Kidney (tissue), 14 donors: ENCODE results near the gene SLC6A17. TPM values are rescaled to one million over a fixed set of nuclear protein-coding genes. Genes with fewer than 3 reads are reported as not detected.

ENCODE experiments used
- DNase-seq, 5 donors: peaks; one replicate each; pipeline ENCODE4 v3.0.0-alpha.2; 2013 to 2020
- FAIRE-seq: peaks from 2 replicates; lab custom pipeline; 2012; peaks lifted over from hg19 to GRCh38; lab: Jason Lieb, UNC
- H3K27ac ChIP-seq, 2 donors: one replicate each; pipeline ENCODE4 v1.7.0; 2013; ENCODE audit warnings: low read depth in 2 of 2, low read length in 2 of 2, inconsistent platforms in 1 of 2
- H3K27me3 ChIP-seq: one replicate; pipeline ENCODE4 v1.7.1; 2013; ENCODE audit warnings: low read length, inconsistent platforms; ENCODE audit not compliant: control insufficient read depth, insufficient read depth
- H3K36me3 ChIP-seq, 3 donors: one replicate each; pipeline versions ENCODE4 v1.7.0 to v1.7.1; 2013; ENCODE audit warnings: low read length in 3 of 3, control low read depth in 1 of 3, inconsistent platforms in 1 of 3; ENCODE audit not compliant: insufficient read depth in 3 of 3, control insufficient read depth in 2 of 3
- H3K4me1 ChIP-seq, 3 donors: one replicate each; pipeline versions ENCODE4 v1.7.0 to v1.7.1; 2013; ENCODE audit warnings: low read length in 3 of 3, inconsistent platforms in 1 of 3, low read depth in 1 of 3; ENCODE audit not compliant: control insufficient read depth in 2 of 3, insufficient read depth in 2 of 3
- H3K4me3 ChIP-seq, 3 donors: one replicate each; pipeline versions ENCODE4 v1.7.0 to v1.8.1; 2013; ENCODE audit warnings: low read length in 3 of 3, control low read depth in 1 of 3, inconsistent platforms in 1 of 3
- H3K9ac ChIP-seq, 3 donors: one replicate each; pipeline versions ENCODE4 v1.7.0 to v1.7.1; 2013; ENCODE audit warnings: low read length in 3 of 3, control low read depth in 1 of 3, inconsistent platforms in 1 of 3
- H3K9me3 ChIP-seq, 3 donors: one replicate each; pipeline versions ENCODE4 v1.7.0 to v1.7.1; 2013; ENCODE audit warnings: low read length in 3 of 3, control low read depth in 1 of 3, inconsistent platforms in 1 of 3; ENCODE audit not compliant: control insufficient read depth in 2 of 3, insufficient read depth in 1 of 3
- intact Hi-C: fragments of 100-400 bp; cut with DNase I; formaldehyde crosslinking; loops from one replicate; pipeline ENCODE4 v1.11.1; 2022
- polyA plus RNA-seq: library from polyadenylated mRNA; stranded (reverse); fragments of 350-450 nt; fragmentation: Illumina TruSeq; extraction: RNeasy Lipid Tissue Mini Kit (QIAGEN cat#74804); gene quantifications from one replicate; pipeline ENCODE4 v1.2.3, GENCODE V29; 2014; ENCODE audit warnings: low read depth, low replicate concordance; ENCODE audit not compliant: insufficient read depth
- total RNA-seq: library from RNA; stranded (reverse); fragmentation: NEBNext Ultra II Directional; extraction: Animal tissue kit (Norgen Biotek cat#: 25700); gene quantifications from one replicate; pipeline ENCODE4 v1.2.1, GENCODE V29; 2021
- TF ChIP-seq, protein P1 (sequence below): IDR thresholded peaks from 3 replicates; pipeline ENCODE4 v1.5.1; 2012; ENCODE audit warnings: mild to moderate bottlenecking, moderate library complexity, borderline replicate concordance; ENCODE audit not compliant: insufficient read depth; ENCODE audit errors: extremely low read depth
- donor health status: control.
- donor health status: control.
- donor health status: control.
- donor health status: control.
- donor health status: control.
- donor health status: DM: yes; HTN: yes; CAD: no.
- donor health status: Normal renal cell carcinoma (clear cell type).

Gene SLC6A17
- total and polyA plus RNA-seq, 2 donors from 2014 or later = 1.7 to 2.3 TPM

DNA sequence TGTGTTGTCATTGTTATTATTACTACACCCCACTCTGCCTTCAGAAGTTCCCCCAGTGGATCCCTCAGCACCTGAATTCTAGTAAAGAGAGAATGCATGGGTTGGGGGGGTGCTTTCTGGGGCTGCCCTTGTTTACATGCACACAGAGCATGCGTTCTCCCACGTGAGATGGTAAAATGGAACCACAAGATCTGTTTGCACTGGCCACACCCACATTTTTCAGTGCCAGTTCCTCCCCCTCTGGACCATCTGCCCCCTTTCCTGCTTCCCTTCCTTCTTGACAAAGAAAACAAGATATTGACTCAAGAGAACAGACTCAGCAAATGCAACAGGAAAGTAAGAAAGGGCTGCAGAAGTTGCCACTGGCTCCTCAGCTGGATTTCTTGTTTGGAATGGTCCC is 8.9 kb downstream of the SLC6A17 start:
- H3K27me3 ChIP-seq = peaks cover 3% of the 10 kb centered on the region
- DNase-seq (no peak), FAIRE-seq (no peak)
- H3K4me3 ChIP-seq = no peak overlapping the region
- H3K36me3 ChIP-seq = no peaks in the 10 kb centered on the region
- no peak overlapping the region for H3K27ac ChIP-seq
- no peak overlapping the region for H3K9ac ChIP-seq
- no peaks in the 10 kb centered on the region for H3K9me3 ChIP-seq
- TF ChIP-seq, protein P1, sequence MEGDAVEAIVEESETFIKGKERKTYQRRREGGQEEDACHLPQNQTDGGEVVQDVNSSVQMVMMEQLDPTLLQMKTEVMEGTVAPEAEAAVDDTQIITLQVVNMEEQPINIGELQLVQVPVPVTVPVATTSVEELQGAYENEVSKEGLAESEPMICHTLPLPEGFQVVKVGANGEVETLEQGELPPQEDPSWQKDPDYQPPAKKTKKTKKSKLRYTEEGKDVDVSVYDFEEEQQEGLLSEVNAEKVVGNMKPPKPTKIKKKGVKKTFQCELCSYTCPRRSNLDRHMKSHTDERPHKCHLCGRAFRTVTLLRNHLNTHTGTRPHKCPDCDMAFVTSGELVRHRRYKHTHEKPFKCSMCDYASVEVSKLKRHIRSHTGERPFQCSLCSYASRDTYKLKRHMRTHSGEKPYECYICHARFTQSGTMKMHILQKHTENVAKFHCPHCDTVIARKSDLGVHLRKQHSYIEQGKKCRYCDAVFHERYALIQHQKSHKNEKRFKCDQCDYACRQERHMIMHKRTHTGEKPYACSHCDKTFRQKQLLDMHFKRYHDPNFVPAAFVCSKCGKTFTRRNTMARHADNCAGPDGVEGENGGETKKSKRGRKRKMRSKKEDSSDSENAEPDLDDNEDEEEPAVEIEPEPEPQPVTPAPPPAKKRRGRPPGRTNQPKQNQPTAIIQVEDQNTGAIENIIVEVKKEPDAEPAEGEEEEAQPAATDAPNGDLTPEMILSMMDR = no peak
- H3K4me1 ChIP-seq = no peaks in the 10 kb centered on the region
- intact Hi-C loops = no loop called here

DNA sequence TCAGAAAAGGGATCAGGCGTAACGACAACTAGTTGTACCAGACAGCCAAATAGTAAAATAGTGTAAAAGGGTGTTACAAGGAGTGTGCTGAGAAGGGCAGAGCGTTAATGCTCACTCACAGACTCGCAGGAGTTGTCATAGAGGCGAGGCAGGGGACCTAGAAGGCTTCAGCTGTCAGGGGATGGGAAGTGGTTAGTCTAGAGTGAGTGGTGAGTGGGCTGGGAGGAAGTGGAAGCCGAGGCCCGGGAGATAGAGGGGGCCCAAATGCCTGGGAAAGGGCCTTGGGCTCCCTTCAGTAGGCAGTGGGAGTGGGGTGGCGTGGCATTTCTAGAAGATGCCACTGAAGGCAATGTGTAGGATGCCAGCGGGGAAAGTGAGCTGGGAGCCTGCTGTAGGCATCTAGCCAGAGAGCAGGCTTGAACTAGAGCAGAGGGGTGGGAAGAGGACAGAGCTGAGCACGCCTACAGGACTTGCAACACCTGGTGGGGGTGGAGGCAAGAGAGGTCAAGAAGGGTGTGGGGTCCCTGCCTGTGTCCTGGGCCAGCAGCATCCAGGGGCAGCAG is 10.3 kb downstream of the SLC6A17 start:
- H3K27ac ChIP-seq = no peak overlapping the region
- H3K9ac ChIP-seq = no peak overlapping the region
- no peaks in the 10 kb centered on the region for H3K27me3 ChIP-seq
- no peak for FAIRE-seq
- DNase-seq = no peak
- H3K9me3 ChIP-seq = no peaks in the 10 kb centered on the region
- H3K4me3 ChIP-seq = no peak overlapping the region
- H3K4me1 ChIP-seq = no peaks in the 10 kb centered on the region
- no peaks in the 10 kb centered on the region for H3K36me3 ChIP-seq
- TF ChIP-seq, protein P1 = no peak
- intact Hi-C loops = no loop called here

DNA sequence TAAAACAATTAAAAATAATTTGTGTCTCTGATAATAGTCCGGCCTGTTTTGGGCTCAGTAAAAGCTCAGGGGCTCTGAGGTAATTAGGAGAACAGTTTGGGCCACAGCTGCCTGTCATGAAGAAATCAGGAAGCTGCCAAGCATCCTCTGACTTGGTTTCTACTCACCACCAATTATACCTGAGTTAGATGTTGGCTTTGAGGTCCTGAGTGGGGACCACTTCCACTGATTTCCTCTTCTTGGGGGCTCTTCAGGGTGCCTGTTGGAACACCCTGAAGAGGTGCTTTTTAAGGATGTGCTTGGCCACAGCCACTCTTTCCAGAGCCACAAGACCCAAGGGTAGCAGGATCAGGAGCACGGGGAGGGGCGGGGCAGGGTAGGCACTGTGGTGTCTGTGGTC is 10.9 kb downstream of the SLC6A17 start:
- H3K9me3 ChIP-seq = no peaks in the 10 kb centered on the region
- FAIRE-seq = no peak
- H3K4me3 ChIP-seq = no peak overlapping the region
- TF ChIP-seq, protein P1 = no peak
- no peak overlapping the region for H3K27ac ChIP-seq
- no peaks in the 10 kb centered on the region for H3K36me3 ChIP-seq
- no peaks in the 10 kb centered on the region for H3K4me1 ChIP-seq
- H3K27me3 ChIP-seq = no peaks in the 10 kb centered on the region
- intact Hi-C loops = no loop called here
- no peak for DNase-seq
- H3K9ac ChIP-seq = no peak overlapping the region

DNA sequence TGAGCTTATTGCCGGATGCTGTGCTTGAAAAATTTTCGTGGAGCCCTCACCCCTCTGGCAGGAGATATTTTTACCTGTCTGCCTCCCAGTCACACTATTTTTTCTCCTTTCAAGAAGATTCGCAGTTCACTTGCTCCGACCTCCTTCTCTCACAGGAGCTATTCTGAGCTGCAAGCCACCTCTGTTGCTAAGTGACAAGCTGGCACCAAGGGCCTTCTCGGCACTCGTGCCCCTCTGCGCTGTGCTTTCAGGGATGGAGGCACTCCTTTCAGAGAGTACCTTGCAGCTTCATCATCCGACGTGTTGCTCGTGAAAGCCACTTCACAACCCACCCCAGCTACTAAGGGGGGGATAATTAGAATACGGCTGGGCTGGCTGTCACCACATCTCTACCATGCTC is 11.6 kb downstream of the SLC6A17 start:
- TF ChIP-seq, protein P1 = no peak
- no peaks in the 10 kb centered on the region for H3K27me3 ChIP-seq
- no peaks in the 10 kb centered on the region for H3K4me1 ChIP-seq
- H3K27ac ChIP-seq = no peak overlapping the region
- intact Hi-C loops = no loop called here
- DNase-seq (no peak), FAIRE-seq (no peak)
- H3K9ac ChIP-seq = no peak overlapping the region
- H3K4me3 ChIP-seq = no peak overlapping the region
- no peaks in the 10 kb centered on the region for H3K36me3 ChIP-seq
- H3K9me3 ChIP-seq = no peaks in the 10 kb centered on the region
